NB4 (cell line): ENCODE results near the gene KCNH4.

Experiments used
- CTCF ChIP-seq: IDR thresholded peaks from one replicate; pipeline ENCODE4 v1.5.1; 2012; ENCODE audit warnings: low read depth, low read length
- MAX ChIP-seq: IDR thresholded peaks from 2 replicates; pipeline ENCODE4 v1.6.1; 2011; ENCODE audit warnings: low read depth, low read length
- MYC ChIP-seq: IDR thresholded peaks from 2 replicates; pipeline ENCODE4 v1.6.1; 2011; ENCODE audit warnings: low read depth, low read length
- POLR2A ChIP-seq: IDR thresholded peaks from 2 replicates; pipeline ENCODE4 v1.6.1; 2011; ENCODE audit warnings: mild to moderate bottlenecking; ENCODE audit not compliant: insufficient read length; ENCODE audit errors: extremely low read depth

GRCh38 chr17:42191275-42191608 is 10.3 kb upstream of the KCNH4 start:
- TF ChIP-seq POLR2A (no peak), MAX (no peak), CTCF (no peak), MYC (no peak)
